ENCODE measurements around the gene ZCCHC24. TPM values are rescaled to one million over a fixed set of nuclear protein-coding genes. Genes with fewer than 3 reads are reported as not detected.

Gene ZCCHC24
- total and polyA plus RNA-seq, 8 donors: 3.5 to 13.2 (median 7.3) TPM

- Histone ChIP-seq H3K9me3 (no peaks in the 10 kb centered on the region), H3K4me1 (no peaks in the 10 kb centered on the region), H3K27me3 (no peaks in the 10 kb centered on the region), H3K36me3 (no peaks in the 10 kb centered on the region), H3K27ac (no peak overlapping the region), H3K4me3 (no peak overlapping the region)
- intact Hi-C loops (cut with DNase I): no loop called here
- no peak for TF ChIP-seq CTCF (IDR thresholded peaks at IDR 0.05)
- ATAC-seq (no peak), DNase-seq (no peak), FAIRE-seq (no peak)
- 72 to 80% methylated on average over 2 of the region's 2 CpGs for WGBS, 2 donors
Measured at GRCh38 chr10:79436850-79437103, 8.6 kb downstream of the ZCCHC24 start.

DNA sequence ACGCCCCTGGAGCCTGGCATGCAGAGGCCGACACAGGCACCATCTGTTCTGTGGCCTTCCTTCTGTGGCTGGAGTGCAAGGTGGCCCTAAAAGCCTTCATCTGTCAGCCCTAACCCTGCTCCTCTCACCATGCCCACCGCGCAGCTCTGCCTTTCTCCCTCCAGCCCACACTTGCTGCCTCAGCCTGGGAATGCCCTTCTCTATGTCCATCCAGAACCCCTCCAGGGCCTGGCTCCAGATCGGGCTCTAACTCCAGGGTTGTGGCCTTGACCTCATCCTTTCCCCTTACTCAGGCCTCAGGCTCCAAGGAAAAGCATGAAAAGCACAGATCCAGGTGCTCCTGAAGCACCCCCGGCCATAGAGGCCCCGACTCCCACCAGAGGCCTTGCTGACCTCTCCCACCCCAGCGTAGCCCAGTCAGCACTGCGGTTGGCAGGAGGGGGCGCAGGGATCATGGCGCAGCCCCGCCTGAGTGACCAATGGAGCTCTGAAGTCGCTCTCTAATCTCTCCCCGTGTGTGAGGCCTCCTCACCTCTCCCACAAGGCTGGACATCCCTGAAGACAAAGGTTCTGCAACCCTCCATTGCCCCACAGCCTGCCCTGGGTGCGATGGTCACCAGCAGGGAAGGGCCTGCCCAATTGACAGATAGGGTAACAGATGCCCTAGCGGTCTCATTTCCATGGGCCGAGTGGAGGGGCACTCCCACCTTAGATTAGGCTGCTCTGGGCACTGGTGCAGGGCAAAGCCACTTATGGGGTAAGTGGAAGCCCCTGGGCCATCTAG is 9.2 kb downstream of the ZCCHC24 start:
- TF ChIP-seq CTCF (IDR thresholded peaks at IDR 0.05): no peak
- Histone ChIP-seq H3K4me1 (no peaks in the 10 kb centered on the region), H3K4me3 (no peak overlapping the region), H3K27me3 (no peaks in the 10 kb centered on the region), H3K36me3 (no peaks in the 10 kb centered on the region), H3K9me3 (no peaks in the 10 kb centered on the region), H3K27ac (peak overlapping the region in 1 of 4 donors; percentile 23)
- 86 to 90% methylated on average over 17 of the region's 17 CpGs for WGBS, 2 donors
- peak in 1 of 6 donors; percentile 37 for DNase-seq
- FAIRE-seq: no peak
- intact Hi-C loops (cut with DNase I): no loop called here
- ATAC-seq: no peak

DNA sequence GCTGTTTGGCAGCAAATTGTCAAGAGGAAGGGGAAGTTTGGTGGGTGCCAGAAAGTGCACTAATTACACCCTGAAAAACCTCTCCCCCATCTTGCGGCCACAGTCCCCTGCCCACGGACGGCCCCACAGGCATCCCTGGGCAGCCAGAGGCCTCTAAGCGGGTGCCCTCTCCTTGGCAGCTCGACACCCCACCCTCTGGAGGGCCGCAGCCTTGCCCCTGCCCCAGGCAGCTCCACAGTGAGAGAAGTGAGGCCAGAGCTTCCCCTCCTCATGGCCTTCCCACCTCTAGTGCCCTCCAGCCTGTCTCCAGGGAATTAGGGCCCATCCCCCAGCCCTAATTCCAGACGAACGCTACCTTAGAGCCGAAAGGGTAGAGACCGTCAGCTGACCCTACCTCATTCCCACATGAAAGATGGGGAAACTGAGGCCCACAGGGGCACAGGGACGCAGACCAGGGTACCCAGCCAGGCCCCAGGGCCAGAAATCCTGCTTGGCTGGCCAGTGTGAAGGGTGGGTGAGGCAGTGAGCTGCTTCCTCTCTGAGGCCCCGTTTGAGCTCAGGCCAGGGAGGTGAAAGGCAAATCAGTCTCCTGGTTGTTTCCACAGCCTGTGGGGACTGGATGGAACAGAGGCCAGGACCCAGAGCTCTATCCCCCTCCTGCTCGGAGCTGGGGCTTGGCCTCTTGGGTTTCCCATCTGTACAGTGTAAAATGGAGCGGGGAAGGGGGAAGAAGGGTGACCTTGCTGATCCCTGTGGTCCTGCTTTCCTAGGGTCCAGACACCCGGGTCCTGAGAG is 10.0 kb downstream of the ZCCHC24 start:
- Histone ChIP-seq H3K27me3 (no peaks in the 10 kb centered on the region), H3K36me3 (no peaks in the 10 kb centered on the region), H3K27ac (peak overlapping the region in 2 of 4 donors; percentile 23 to 26), H3K4me3 (no peak overlapping the region), H3K4me1 (no peaks in the 10 kb centered on the region), H3K9me3 (no peaks in the 10 kb centered on the region)
- TF ChIP-seq CTCF (IDR thresholded peaks at IDR 0.05): no peak
- peak in 3 of 4 donors; percentile 30 to 49 (median 32) for ATAC-seq
- WGBS, 2 donors: 80 to 85% methylated on average over 15 of the region's 15 CpGs
- no peak for FAIRE-seq
- peak in 1 of 6 donors; percentile 48 for DNase-seq
- intact Hi-C loops (cut with DNase I): no loop called here

- no peak overlapping the region for H3K4me3 ChIP-seq
- intact Hi-C loops (cut with DNase I): no loop called here
- DNase-seq (peak in 1 of 6 donors; percentile 35), FAIRE-seq (no peak), ATAC-seq (peak in 2 of 4 donors; percentile 21 to 31)
- H3K9me3 ChIP-seq: no peaks in the 10 kb centered on the region
- no peak overlapping the region for H3K27ac ChIP-seq
- TF ChIP-seq CTCF (IDR thresholded peaks at IDR 0.05): no peak
- no peaks in the 10 kb centered on the region for H3K36me3 ChIP-seq
- no peaks in the 10 kb centered on the region for H3K4me1 ChIP-seq
- 84 to 88% methylated on average over 7 of the region's 7 CpGs for WGBS, 2 donors
- no peaks in the 10 kb centered on the region for H3K27me3 ChIP-seq
Measured at GRCh38 chr10:79434821-79435251, 10.6 kb downstream of the ZCCHC24 start.

All from pancreas (tissue), 10 donors.